Muscle layer of duodenum (tissue), 2 donors: Measurements from ENCODE around the gene CFAP119.
"Not testable (repeated sequence)": the region's sequence is repeated elsewhere in the genome, so short reads cannot be mapped to it uniquely, and the experiment has no call there.

ENCODE experiments used
- H3K27ac ChIP-seq: one replicate; pipeline ENCODE4 v1.7.0; 2013; ENCODE audit warnings: mild to moderate bottlenecking, low read length
- H3K27me3 ChIP-seq: one replicate; pipeline ENCODE4 v1.7.0; 2013; ENCODE audit warnings: low read depth, mild to moderate bottlenecking, control low read depth, low read length
- H3K36me3 ChIP-seq, 2 donors: one replicate each; pipeline ENCODE4 v1.7.0; 2013; ENCODE audit warnings: low read length in 2 of 2, control low read depth in 1 of 2, mild to moderate bottlenecking in 1 of 2; ENCODE audit not compliant: insufficient read depth in 2 of 2, control insufficient read depth in 1 of 2
- H3K4me1 ChIP-seq, 2 donors: one replicate each; pipeline ENCODE4 v1.7.0; 2013; ENCODE audit warnings: low read length in 2 of 2, mild to moderate bottlenecking in 2 of 2, control low read depth in 1 of 2, moderate library complexity in 1 of 2; ENCODE audit not compliant: insufficient read depth in 2 of 2, control insufficient read depth in 1 of 2
- H3K4me3 ChIP-seq, 2 donors: one replicate each; pipeline ENCODE4 v1.7.0; 2013; ENCODE audit warnings: low read length in 2 of 2, low read depth in 1 of 2, mild to moderate bottlenecking in 1 of 2
- H3K9me3 ChIP-seq, 2 donors: one replicate each; pipeline ENCODE4 v1.7.0; 2013; ENCODE audit warnings: low read length in 2 of 2, control low read depth in 1 of 2, mild to moderate bottlenecking in 1 of 2; ENCODE audit not compliant: control insufficient read depth in 1 of 2
- donor health status: healthy.

Gene CFAP119

DNA sequence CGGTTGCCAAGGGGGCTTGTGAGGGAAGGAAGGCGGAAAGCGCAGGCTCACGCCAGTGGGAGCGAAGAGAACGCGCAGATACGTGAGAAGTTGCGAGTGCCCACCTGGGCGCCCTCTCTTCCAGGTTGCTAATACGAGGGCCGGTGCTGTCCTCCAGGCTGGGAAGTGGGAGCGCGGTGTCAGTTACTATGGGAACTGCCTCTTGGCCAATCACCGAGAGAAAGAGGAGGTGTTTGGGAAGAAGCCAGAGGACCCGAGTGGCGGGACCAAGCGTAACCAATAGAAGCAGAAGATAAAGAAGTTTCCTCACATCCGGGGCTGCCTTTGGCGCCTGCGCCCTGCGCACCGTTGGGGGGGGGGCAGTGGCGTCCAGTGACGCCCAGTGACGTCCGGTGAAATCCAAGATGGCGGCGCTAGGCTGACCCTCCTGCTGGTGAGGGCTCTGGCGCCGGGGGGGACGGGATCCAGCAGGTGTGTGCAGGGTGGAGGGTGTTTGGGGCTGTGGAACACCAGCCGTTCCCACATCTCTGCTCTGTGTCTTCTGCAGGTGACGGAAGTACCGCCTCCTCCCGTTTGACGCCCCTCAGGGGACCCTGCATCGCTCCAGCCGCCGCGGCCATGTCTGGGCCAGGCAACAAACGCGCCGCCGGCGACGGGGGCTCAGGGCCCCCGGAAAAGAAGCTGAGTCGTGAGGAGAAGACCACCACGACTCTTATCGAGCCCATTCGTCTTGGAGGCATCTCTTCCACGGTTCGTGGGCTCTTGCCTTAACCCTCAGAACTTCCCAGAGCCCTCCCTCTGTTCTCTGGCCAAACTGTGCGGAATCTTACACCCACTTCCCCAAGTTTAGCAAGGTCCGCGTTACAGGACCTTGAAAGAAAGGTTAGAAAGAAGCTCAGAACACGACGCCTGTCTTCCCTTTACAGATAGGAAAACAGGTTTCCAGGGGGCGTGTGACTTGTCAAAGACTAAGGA is at the start of gene CFAP119, which contains the start of gene RNF40:
CFAP119 (minus strand) TSS at position 135 of the 975 bp plus-strand sequence. CDS start 314 bp downstream, outside the sequence.
RNF40 (plus strand) TSS at position 395 of the 975 bp plus-strand sequence; CDS start at position 619, 224 bp downstream.
- Histone ChIP-seq H3K27ac (peak within 1 kb of the TSS; percentile 92), H3K27me3 (no peaks in the 10 kb centered on the region), H3K4me1 (peaks cover 9 to 26% of the 10 kb centered on the region in 2 donors), H3K4me3 (peak within 1 kb of the TSS; percentile 93 to 95), H3K36me3 (peaks cover 33 to 46% of the 10 kb centered on the region in 2 donors), H3K9me3 (no peaks in the 10 kb centered on the region)

DNA sequence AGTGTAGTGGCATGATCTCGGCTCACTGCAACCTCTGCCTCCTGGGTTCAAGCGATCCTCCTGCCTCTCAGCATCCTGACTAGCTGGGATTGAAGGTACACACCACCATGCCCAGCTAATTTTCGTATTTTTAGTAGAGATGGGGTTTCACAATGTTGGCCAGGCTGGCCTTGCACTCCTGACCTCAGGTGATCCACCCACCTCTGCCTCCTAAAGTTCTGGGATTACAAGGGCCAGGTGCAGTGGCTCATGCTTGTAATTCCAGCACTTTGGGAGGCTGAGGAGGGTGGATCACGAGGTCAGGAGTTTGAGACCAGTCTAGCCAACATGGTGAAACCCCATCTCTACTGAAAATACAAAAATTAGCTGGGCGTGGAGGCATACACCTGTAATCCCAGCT is 47.8 kb upstream of the CFAP119 start:
- H3K4me3 ChIP-seq, H3K9me3 ChIP-seq, H3K36me3 ChIP-seq, H3K27me3 ChIP-seq, H3K27ac ChIP-seq: not testable (repeated sequence)
- H3K4me1 ChIP-seq, result peaks cover 9 to 10% of the 10 kb centered on the region in 2 donors

DNA sequence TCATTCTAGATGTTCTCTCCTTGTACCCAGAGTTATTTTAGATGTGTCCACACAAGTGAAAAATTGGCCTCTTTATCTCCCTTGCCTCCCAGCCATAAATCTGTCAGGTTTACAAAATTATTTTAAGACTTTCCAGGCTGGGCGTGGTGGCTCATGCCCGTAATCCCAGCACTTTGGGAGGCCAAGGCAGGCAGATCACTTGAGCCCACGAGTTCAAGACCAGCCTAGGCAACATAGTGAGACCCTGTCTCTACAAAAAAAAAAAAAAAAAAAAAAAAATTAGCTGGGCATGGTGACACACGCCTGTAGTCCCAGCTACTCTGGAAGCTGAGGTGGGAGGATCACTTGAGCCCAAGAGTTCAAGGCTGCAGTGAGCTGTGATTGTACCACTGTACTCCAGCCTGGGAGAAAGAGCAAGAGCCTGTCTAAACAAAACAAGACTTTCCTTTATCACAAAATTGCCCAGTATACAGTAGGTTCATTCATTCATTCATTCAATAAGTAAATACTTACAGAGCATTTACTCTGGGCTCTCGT is 47.1 kb upstream of the CFAP119 start:
- not testable (repeated sequence) for H3K9me3 ChIP-seq, H3K27ac ChIP-seq, H3K4me3 ChIP-seq, H3K27me3 ChIP-seq, H3K36me3 ChIP-seq, H3K4me1 ChIP-seq

DNA sequence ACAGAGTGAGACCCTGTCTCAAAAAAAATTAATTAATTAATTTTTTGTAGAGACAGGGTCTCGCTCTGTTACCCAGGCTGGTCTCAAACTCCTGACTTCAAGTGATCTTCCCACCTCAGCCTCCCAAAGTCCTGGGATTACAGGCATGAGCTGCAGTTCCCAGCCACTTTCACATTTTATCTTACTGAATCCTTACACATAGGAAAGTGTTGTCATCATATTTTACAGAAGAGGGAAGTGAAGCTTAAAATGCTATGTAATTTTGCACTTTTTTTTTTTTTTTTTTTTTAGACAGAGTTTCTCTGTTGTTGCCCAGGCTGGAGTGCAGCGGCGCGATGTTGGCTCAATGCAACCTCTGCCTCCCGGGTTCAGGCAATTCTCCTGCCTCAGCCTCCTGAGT is 46.3 kb upstream of the CFAP119 start:
- Histone ChIP-seq H3K4me3 (no peak overlapping the region), H3K9me3 (no peaks in the 10 kb centered on the region), H3K4me1 (peaks cover 4 to 10% of the 10 kb centered on the region in 2 donors), H3K36me3 (no peaks in the 10 kb centered on the region), H3K27ac (no peak overlapping the region), H3K27me3 (no peaks in the 10 kb centered on the region)

DNA sequence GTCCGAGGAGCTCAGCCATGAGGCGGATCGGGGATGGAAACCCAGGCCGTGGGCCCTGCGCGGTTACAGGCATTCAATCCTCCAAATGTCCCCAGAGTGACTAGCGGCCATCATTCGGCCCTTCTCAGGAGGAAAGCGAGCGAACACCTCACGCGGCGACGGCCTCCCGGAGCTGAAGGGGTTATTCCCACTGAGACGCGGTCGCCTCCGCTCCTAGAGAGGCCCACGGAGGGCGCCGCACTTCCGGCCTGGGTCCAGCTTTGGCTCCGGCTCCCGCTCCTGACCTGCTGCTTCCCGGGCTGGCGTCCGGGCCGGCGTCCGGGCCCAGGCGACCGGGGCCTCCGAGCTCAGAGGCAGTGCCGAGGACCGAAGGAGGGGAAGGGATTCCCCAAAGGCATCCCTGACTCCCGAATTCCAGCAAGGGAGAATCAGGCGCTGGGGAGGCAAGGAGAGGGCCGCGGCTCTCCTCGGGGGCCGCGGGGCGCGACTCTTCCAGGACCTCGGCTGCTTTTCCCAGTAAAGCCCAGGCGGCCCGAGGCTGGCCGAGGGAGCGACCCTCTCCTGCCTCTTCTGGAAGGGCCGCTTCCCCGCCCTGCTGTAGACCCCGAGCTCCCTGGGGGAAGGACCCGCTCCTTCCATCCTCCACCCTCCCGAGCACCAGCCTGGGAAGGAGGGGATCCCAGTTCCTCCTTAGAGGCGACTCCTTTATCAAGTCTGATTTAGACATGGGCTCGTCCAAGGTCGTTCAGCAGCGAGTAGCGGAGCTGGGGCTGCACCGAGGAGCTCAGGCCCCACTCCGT is 43.7 kb upstream of the CFAP119 start:
- Histone ChIP-seq H3K4me1 (peaks cover 4 to 10% of the 10 kb centered on the region in 2 donors), H3K36me3 (no peaks in the 10 kb centered on the region), H3K27ac (peak overlapping the region; percentile 90), H3K4me3 (peak overlapping the region; percentile 81 to 90), H3K9me3 (no peaks in the 10 kb centered on the region), H3K27me3 (no peaks in the 10 kb centered on the region)

DNA sequence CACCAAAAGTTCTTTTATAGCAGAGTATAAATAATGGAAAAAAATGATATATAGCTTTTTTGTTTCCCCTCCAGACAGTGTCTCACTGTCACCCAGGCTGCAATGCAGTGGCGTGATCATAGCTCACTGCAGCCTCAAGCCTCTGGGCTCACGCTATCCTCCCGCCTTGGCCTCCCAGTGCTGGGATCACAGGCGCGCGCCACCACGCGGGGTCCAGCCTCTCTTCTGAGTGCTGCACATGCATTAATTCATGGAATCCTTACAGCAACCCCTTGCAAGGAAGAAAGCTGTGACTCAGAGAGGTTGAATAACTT is 43.2 kb upstream of the CFAP119 start:
- peak overlapping the region; percentile 81 to 90 for H3K4me3 ChIP-seq

DNA sequence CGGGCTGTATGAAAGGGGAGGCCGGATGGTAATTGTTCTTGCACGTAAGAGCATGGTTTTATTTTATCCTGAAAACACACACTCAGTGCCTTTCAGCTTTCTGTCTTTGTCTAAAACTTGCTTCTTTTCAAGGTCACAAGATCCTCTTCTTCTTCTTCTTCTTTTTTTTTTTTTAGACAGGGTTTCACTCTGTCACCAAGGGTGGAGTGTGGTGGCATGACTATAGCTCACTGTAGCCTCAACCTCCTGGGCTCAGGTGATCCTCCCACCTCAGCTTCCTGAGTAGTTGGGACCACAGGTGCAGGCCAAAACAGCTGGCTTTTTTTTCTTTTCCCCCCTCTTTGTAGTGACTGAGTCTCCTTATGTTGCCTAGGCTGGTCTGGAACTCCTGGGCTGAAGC is 41.1 kb upstream of the CFAP119 start:
- no peaks in the 10 kb centered on the region for H3K9me3 ChIP-seq
- peaks cover 4 to 10% of the 10 kb centered on the region in 2 donors for H3K4me1 ChIP-seq
- H3K27ac ChIP-seq, result no peak overlapping the region
- no peaks in the 10 kb centered on the region for H3K27me3 ChIP-seq
- H3K36me3 ChIP-seq, result no peaks in the 10 kb centered on the region
- no peak overlapping the region for H3K4me3 ChIP-seq

More for the DNA sequence above, 43.2 kb upstream of the CFAP119 start:
- peak overlapping the region; percentile 90 for H3K27ac ChIP-seq
- H3K36me3 ChIP-seq, result no peaks in the 10 kb centered on the region
- H3K27me3 ChIP-seq, result no peaks in the 10 kb centered on the region
- peaks cover 4 to 10% of the 10 kb centered on the region in 2 donors for H3K4me1 ChIP-seq
- no peaks in the 10 kb centered on the region for H3K9me3 ChIP-seq

DNA sequence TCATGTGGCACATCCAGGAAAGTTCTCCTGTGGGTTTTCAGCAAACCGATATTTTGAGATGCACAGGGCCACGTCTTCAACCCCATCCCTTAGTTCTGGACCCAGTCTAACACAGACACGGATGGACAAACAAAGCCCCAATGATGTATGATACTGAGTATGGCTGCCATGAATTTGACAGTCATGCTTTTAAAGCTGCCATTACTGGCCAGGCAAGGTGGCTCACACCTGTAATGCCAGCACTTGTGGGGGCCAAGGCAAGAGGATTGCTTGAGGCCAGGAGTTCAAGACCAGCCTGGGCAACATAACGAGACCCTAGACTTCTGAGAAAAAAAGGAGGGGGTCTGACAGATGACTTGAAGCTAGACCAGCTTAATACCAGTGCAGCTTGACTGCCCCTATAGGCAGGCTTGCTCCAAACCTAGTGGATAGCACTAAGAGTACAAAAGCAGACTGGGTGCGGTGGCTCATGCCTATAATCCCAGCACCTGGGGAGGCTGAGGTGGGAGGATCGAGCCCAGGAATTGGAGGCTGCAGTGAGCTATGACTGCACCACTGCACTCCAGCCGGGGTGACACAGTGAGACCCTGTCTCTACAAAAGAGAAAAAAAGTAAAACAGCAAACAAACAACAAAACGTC is 35.9 kb upstream of the CFAP119 start:
- Histone ChIP-seq H3K27ac (no peak overlapping the region), H3K9me3 (no peaks in the 10 kb centered on the region), H3K27me3 (no peaks in the 10 kb centered on the region), H3K4me1 (no peaks in the 10 kb centered on the region), H3K36me3 (no peaks in the 10 kb centered on the region), H3K4me3 (no peak overlapping the region)

DNA sequence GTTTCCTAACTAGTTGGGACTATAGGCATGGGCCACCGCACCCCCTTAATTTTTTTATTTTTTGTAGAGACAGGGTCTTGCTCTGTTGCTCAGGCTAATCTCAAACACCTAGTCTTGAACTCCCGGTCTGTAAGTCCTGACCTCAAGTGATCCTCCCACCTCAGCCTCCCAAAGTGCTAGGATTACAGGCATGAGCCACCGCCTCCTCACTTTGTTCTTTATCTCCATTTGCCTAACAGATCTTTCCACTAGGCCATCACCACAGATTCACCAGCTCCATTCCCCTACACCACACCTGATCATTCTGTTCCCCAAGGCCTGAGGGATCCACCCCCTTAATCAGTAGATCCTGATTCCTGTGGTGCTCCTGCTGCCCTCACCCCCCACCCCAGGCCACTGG is 32.8 kb upstream of the CFAP119 start:
- H3K27me3 ChIP-seq, result no peaks in the 10 kb centered on the region
- no peaks in the 10 kb centered on the region for H3K4me1 ChIP-seq
- H3K27ac ChIP-seq, result no peak overlapping the region
- H3K4me3 ChIP-seq, result no peak overlapping the region
- H3K9me3 ChIP-seq, result no peaks in the 10 kb centered on the region
- H3K36me3 ChIP-seq, result no peaks in the 10 kb centered on the region

DNA sequence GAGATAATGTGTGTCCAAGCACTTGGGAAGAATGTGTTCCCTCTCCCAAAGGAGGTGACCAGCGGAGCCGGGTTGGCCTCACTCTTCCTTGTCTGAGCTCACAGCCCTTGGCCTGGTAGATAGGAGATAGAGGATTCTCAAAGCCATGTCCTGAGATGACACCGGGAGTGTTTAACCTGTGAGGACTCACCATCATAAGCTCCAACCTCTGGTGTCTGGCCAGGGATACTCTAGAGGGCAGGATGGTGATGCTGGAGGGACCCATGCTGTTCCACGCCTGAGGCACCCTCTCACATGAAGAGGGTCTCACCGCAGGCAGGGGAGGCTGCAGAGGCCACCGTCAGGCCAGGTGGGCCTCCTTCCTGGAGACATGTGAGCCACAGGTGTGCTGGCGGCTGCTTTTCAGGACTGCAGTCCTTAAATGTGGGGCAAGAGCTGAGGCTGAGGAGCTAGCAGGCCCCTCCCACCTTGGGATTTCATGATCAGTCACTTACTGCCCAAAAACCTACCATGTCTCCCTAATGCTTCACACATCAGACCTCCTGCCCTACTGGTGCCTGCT is 31.7 kb upstream of the CFAP119 start:
- no peaks in the 10 kb centered on the region for H3K4me1 ChIP-seq
- no peak overlapping the region for H3K4me3 ChIP-seq
- no peaks in the 10 kb centered on the region for H3K36me3 ChIP-seq
- no peaks in the 10 kb centered on the region for H3K9me3 ChIP-seq
- no peaks in the 10 kb centered on the region for H3K27me3 ChIP-seq
- H3K27ac ChIP-seq, result no peak overlapping the region
